ENCODE results near the gene TTBK1. TPM values are rescaled to one million over a fixed set of nuclear protein-coding genes. Genes with fewer than 3 reads are reported as not detected.

TTBK1 gene
- polyA plus RNA-seq, 2 of the 4 experiments (the other 2 are of a cell fraction): 0.04 TPM; not detected in 1

GRCh38 chr6:43292763-43293318 lies 49.6 kb downstream of the TTBK1 start:
- Histone ChIP-seq H3K9me3 (no peaks in the 10 kb centered on the region), H3K4me1 (peaks cover 6% of the 10 kb centered on the region; the same call in 1 of the 3 replicates), H3K4me2 (no peak overlapping the region), H3K4me3 (no peak overlapping the region), H3K27ac (no peak overlapping the region)
- WGBS (ENCODE audit: missing lambda C conversion rate): 42% methylated on average over 5 of the region's 5 CpGs
- ChIA-PET CTCF (interaction anchor here (0.9 to 1.7 kb wide), 2 partner anchors 16 to 44 kb away, joined by 3 to 6 read pairs; partner anchors contain the start of gene CRIP3), POLR2A (no interaction called here)
- DNase-seq (ENCODE audit: low read depth in 1 of 2, low spot score in 1 of 2): no peak
- no peak for ATAC-seq
- TF ChIP-seq RAD21 (conservative IDR thresholded peaks at IDR 0.05 in 1 of 2, IDR thresholded peaks at IDR 0.05 in 1 of 2) (no peak), JUN (IDR thresholded peaks at IDR 0.05) (no peak), RARB (CRISPR knock-in tag; IDR thresholded peaks at IDR 0.05) (no peak), MAX (IDR thresholded peaks at IDR 0.05) (no peak), PBX3 (IDR thresholded peaks at IDR 0.05) (no peak), HOXB13 (CRISPR knock-in tag; IDR thresholded peaks at IDR 0.05; ENCODE audit: low read depth) (no peak), CBX8 (IDR thresholded peaks at IDR 0.05) (no peak), ZSCAN20 (CRISPR knock-in tag; IDR thresholded peaks at IDR 0.05) (no peak), EHMT2 (IDR thresholded peaks at IDR 0.05; ENCODE audit: low read depth) (no peak), ZFP36 (IDR thresholded peaks at IDR 0.05; ENCODE audit: borderline replicate concordance, partially characterized antibody) (no peak), GATA3 (IDR thresholded peaks at IDR 0.05; ENCODE audit: borderline replicate concordance) (no peak)
- FAIRE-seq: no peak

GRCh38 chr6:43293698-43294097 lies 50.4 kb downstream of the TTBK1 start:
- no peak overlapping the region for H3K27ac ChIP-seq
- no peak overlapping the region for H3K4me3 ChIP-seq
- ChIA-PET CTCF (no interaction called here), POLR2A (no interaction called here)
- 42% methylated on average over 3 of the region's 3 CpGs for WGBS (ENCODE audit: missing lambda C conversion rate)
- ATAC-seq: no peak
- no peaks in the 10 kb centered on the region for H3K9me3 ChIP-seq
- no peak overlapping the region for H3K4me2 ChIP-seq
- no peak for FAIRE-seq
- no peak for DNase-seq (ENCODE audit: low read depth in 1 of 2, low spot score in 1 of 2)
- 0 out of 3 replicates have a peak, but pooled peaks cover 3% of the 10 kb centered on the region for H3K4me1 ChIP-seq
- TF ChIP-seq REST (IDR thresholded peaks at IDR 0.05): no peak
- no peak for TF ChIP-seq BCL3 (IDR thresholded peaks at IDR 0.05)
- TF ChIP-seq CTCF (IDR thresholded peaks at IDR 0.05): no peak
- TF ChIP-seq HDAC2 (IDR thresholded peaks at IDR 0.05): no peak
- TF ChIP-seq POLR2A (IDR thresholded peaks at IDR 0.05; ENCODE audit: low read length): no peak
- TF ChIP-seq RAD21 (conservative IDR thresholded peaks at IDR 0.05 in 1 of 2, IDR thresholded peaks at IDR 0.05 in 1 of 2): no peak
- TF ChIP-seq MAX (IDR thresholded peaks at IDR 0.05): no peak
- TF ChIP-seq HES2 (IDR thresholded peaks at IDR 0.05): no peak
- TF ChIP-seq HOXB13 (CRISPR knock-in tag; IDR thresholded peaks at IDR 0.05; ENCODE audit: low read depth): no peak
- no peak for TF ChIP-seq FOXS1 (CRISPR knock-in tag; IDR thresholded peaks at IDR 0.05)
- TF ChIP-seq JUN (IDR thresholded peaks at IDR 0.05): no peak
- TF ChIP-seq TFCP2L1 (CRISPR knock-in tag; IDR thresholded peaks at IDR 0.05): no peak
- TF ChIP-seq CEBPB (IDR thresholded peaks at IDR 0.05): no peak
- TF ChIP-seq PBX3 (IDR thresholded peaks at IDR 0.05): no peak
- no peak for TF ChIP-seq E2F6 (IDR thresholded peaks at IDR 0.05; ENCODE audit: borderline replicate concordance, low read depth)
- TF ChIP-seq PHF8 (IDR thresholded peaks at IDR 0.05; ENCODE audit: borderline replicate concordance, low read depth): no peak
- no peak for TF ChIP-seq KDM5A (IDR thresholded peaks at IDR 0.05)
- no peak for TF ChIP-seq MAZ (IDR thresholded peaks at IDR 0.05; ENCODE audit: borderline replicate concordance, low read depth, low read length)

All from A549 (cell line).